GM21576 (cell line): ENCODE data around the gene SLFNL1.

Experiments used
- ATAC-seq: cut with Tn5 transposase; IDR thresholded peaks from one replicate; pipeline ENCODE4 v1.9.1; 2021; ENCODE audit warnings: mild to moderate bottlenecking, moderate library complexity; ENCODE audit not compliant: unreplicated experiment

The SLFNL1 gene

GRCh38 chr1:40966417-40966816, 55.1 kb downstream of the SLFNL1 start:
- ATAC-seq, result no peak
